ENCODE measurements around the gene NBAS. TPM values are rescaled to one million over a fixed set of nuclear protein-coding genes. Genes with fewer than 3 reads are reported as not detected.
"Not testable (repeated sequence)": the region's sequence is repeated elsewhere in the genome, so short reads cannot be mapped to it uniquely, and the experiment has no call there.

Gene NBAS
- polyA plus RNA-seq, 4 donors = 26.0 to 67.2 (median 33.6) TPM

- no peak for FAIRE-seq
- Histone ChIP-seq H3K27me3 (ENCODE audit: control insufficient read depth in 3 of 3, insufficient read depth in 3 of 3, low read length in 3 of 3) (no peaks in the 10 kb centered on the region), H3K27ac (ENCODE audit: low read depth in 1 of 3, low read length in 2 of 3) (no peak overlapping the region), H3K4me1 (ENCODE audit: control insufficient read depth in 3 of 3, insufficient read depth in 2 of 3, low read depth in 1 of 3, low read length in 2 of 3) (no peaks in the 10 kb centered on the region), H3K9me3 (ENCODE audit: control insufficient read depth in 2 of 2, insufficient read depth in 1 of 2, low read depth in 1 of 2, low read length in 1 of 2) (no peaks in the 10 kb centered on the region), H3K4me3 (ENCODE audit: low read depth in 1 of 3, low read length in 3 of 3) (no peak overlapping the region), H3K36me3 (ENCODE audit: control insufficient read depth in 3 of 3, insufficient read depth in 2 of 3, low read depth in 1 of 3, low read length in 3 of 3) (peaks cover 5 to 8% (median 7%) of the 10 kb centered on the region in 3 donors)
- DNase-seq = no peak
- WGBS, 3 donors = 83 to 88% (median 84%) methylated on average over 2 of the region's 2 CpGs
These were observed 229.3 kb downstream of the NBAS start for GRCh38 chr2:15331787-15332186.

- Histone ChIP-seq H3K4me1 (ENCODE audit: control insufficient read depth in 3 of 3, insufficient read depth in 2 of 3, low read depth in 1 of 3, low read length in 2 of 3) (no peaks in the 10 kb centered on the region), H3K27me3 (ENCODE audit: control insufficient read depth in 3 of 3, insufficient read depth in 3 of 3, low read length in 3 of 3) (no peaks in the 10 kb centered on the region), H3K27ac (ENCODE audit: low read depth in 1 of 3, low read length in 2 of 3) (no peak overlapping the region), H3K9me3 (ENCODE audit: control insufficient read depth in 2 of 2, insufficient read depth in 1 of 2, low read depth in 1 of 2, low read length in 1 of 2) (no peaks in the 10 kb centered on the region), H3K36me3 (ENCODE audit: control insufficient read depth in 3 of 3, insufficient read depth in 2 of 3, low read depth in 1 of 3, low read length in 3 of 3) (peaks cover 2 to 10% (median 8%) of the 10 kb centered on the region in 3 donors), H3K4me3 (ENCODE audit: low read depth in 1 of 3, low read length in 3 of 3) (no peak overlapping the region)
- DNase-seq = no peak
- no peak for FAIRE-seq
- 82 to 90% (median 85%) methylated on average over 1 of the region's 1 CpG for WGBS, 3 donors
These were observed 235.8 kb downstream of the NBAS start for GRCh38 chr2:15325296-15325695.

GRCh38 chr2:15323227-15323626, 237.9 kb downstream of the NBAS start:
- FAIRE-seq (no peak), DNase-seq (no peak)
- no peaks in the 10 kb centered on the region for H3K27me3 ChIP-seq (ENCODE audit: control insufficient read depth in 3 of 3, insufficient read depth in 3 of 3, low read length in 3 of 3)
- no peak overlapping the region for H3K27ac ChIP-seq (ENCODE audit: low read depth in 1 of 3, low read length in 2 of 3)
- no peaks in the 10 kb centered on the region for H3K9me3 ChIP-seq (ENCODE audit: control insufficient read depth in 2 of 2, insufficient read depth in 1 of 2, low read depth in 1 of 2, low read length in 1 of 2)
- H3K4me1 ChIP-seq (ENCODE audit: control insufficient read depth in 3 of 3, insufficient read depth in 2 of 3, low read depth in 1 of 3, low read length in 2 of 3) = no peaks in the 10 kb centered on the region
- 98 to 100% (median 100%) methylated on average over 1 of the region's 1 CpG for WGBS, 3 donors
- no peak overlapping the region for H3K4me3 ChIP-seq (ENCODE audit: low read depth in 1 of 3, low read length in 3 of 3)
- H3K36me3 ChIP-seq (ENCODE audit: control insufficient read depth in 3 of 3, insufficient read depth in 2 of 3, low read depth in 1 of 3, low read length in 3 of 3) = peaks cover 0 to 6% (median 2%) of the 10 kb centered on the region in 3 donors

- H3K4me1 ChIP-seq (ENCODE audit: control insufficient read depth in 3 of 3, insufficient read depth in 2 of 3, low read depth in 1 of 3, low read length in 2 of 3); H3K4me3 ChIP-seq (ENCODE audit: low read depth in 1 of 3, low read length in 3 of 3); H3K27ac ChIP-seq (ENCODE audit: low read depth in 1 of 3, low read length in 2 of 3); FAIRE-seq; H3K9me3 ChIP-seq (ENCODE audit: control insufficient read depth in 2 of 2, insufficient read depth in 1 of 2, low read depth in 1 of 2, low read length in 1 of 2); H3K27me3 ChIP-seq (ENCODE audit: control insufficient read depth in 3 of 3, insufficient read depth in 3 of 3, low read length in 3 of 3); DNase-seq: not testable (repeated sequence)
- WGBS, 3 donors = 89 to 98% (median 93%) methylated on average over 4 of the region's 4 CpGs
- H3K36me3 ChIP-seq (ENCODE audit: control insufficient read depth in 3 of 3, insufficient read depth in 2 of 3, low read depth in 1 of 3, low read length in 3 of 3) = peaks cover 0 to 11% (median 2%) of the 10 kb centered on the region in 3 donors
These were observed 239.7 kb downstream of the NBAS start for GRCh38 chr2:15321481-15321880.

- Histone ChIP-seq H3K36me3 (ENCODE audit: control insufficient read depth in 3 of 3, insufficient read depth in 2 of 3, low read depth in 1 of 3, low read length in 3 of 3) (peaks cover 0 to 13% (median 6%) of the 10 kb centered on the region in 3 donors), H3K4me3 (ENCODE audit: low read depth in 1 of 3, low read length in 3 of 3) (no peak overlapping the region), H3K9me3 (ENCODE audit: control insufficient read depth in 2 of 2, insufficient read depth in 1 of 2, low read depth in 1 of 2, low read length in 1 of 2) (no peaks in the 10 kb centered on the region), H3K27me3 (ENCODE audit: control insufficient read depth in 3 of 3, insufficient read depth in 3 of 3, low read length in 3 of 3) (no peaks in the 10 kb centered on the region), H3K27ac (ENCODE audit: low read depth in 1 of 3, low read length in 2 of 3) (no peak overlapping the region), H3K4me1 (ENCODE audit: control insufficient read depth in 3 of 3, insufficient read depth in 2 of 3, low read depth in 1 of 3, low read length in 2 of 3) (no peaks in the 10 kb centered on the region)
- DNase-seq (peak in 1 of 2 donors; percentile 6), FAIRE-seq (no peak)
- 87 to 94% (median 91%) methylated on average over 12 of the region's 12 CpGs for WGBS, 3 donors
These were observed 244.7 kb downstream of the NBAS start for GRCh38 chr2:15316370-15316814.

GRCh38 chr2:15315411-15315810, 245.7 kb downstream of the NBAS start:
- DNase-seq (no peak), FAIRE-seq (no peak)
- no peak overlapping the region for H3K27ac ChIP-seq (ENCODE audit: low read depth in 1 of 3, low read length in 2 of 3)
- WGBS, 3 donors = 87 to 100% (median 93%) methylated on average over 1 of the region's 1 CpG
- H3K4me1 ChIP-seq (ENCODE audit: control insufficient read depth in 3 of 3, insufficient read depth in 2 of 3, low read depth in 1 of 3, low read length in 2 of 3) = no peaks in the 10 kb centered on the region
- no peaks in the 10 kb centered on the region for H3K9me3 ChIP-seq (ENCODE audit: control insufficient read depth in 2 of 2, insufficient read depth in 1 of 2, low read depth in 1 of 2, low read length in 1 of 2)
- no peaks in the 10 kb centered on the region for H3K27me3 ChIP-seq (ENCODE audit: control insufficient read depth in 3 of 3, insufficient read depth in 3 of 3, low read length in 3 of 3)
- no peak overlapping the region for H3K4me3 ChIP-seq (ENCODE audit: low read depth in 1 of 3, low read length in 3 of 3)
- peaks cover 0 to 13% (median 6%) of the 10 kb centered on the region in 3 donors for H3K36me3 ChIP-seq (ENCODE audit: control insufficient read depth in 3 of 3, insufficient read depth in 2 of 3, low read depth in 1 of 3, low read length in 3 of 3)

GRCh38 chr2:15313657-15314056, 247.5 kb downstream of the NBAS start:
- DNase-seq (no peak), FAIRE-seq (no peak)
- no peak overlapping the region for H3K27ac ChIP-seq (ENCODE audit: low read depth in 1 of 3, low read length in 2 of 3)
- H3K36me3 ChIP-seq (ENCODE audit: control insufficient read depth in 3 of 3, insufficient read depth in 2 of 3, low read depth in 1 of 3, low read length in 3 of 3) = peaks cover 0 to 13% (median 6%) of the 10 kb centered on the region in 3 donors
- 68 to 88% (median 68%) methylated on average over 1 of the region's 1 CpG for WGBS, 3 donors
- no peaks in the 10 kb centered on the region for H3K27me3 ChIP-seq (ENCODE audit: control insufficient read depth in 3 of 3, insufficient read depth in 3 of 3, low read length in 3 of 3)
- no peak overlapping the region for H3K4me3 ChIP-seq (ENCODE audit: low read depth in 1 of 3, low read length in 3 of 3)
- H3K4me1 ChIP-seq (ENCODE audit: control insufficient read depth in 3 of 3, insufficient read depth in 2 of 3, low read depth in 1 of 3, low read length in 2 of 3) = no peaks in the 10 kb centered on the region
- H3K9me3 ChIP-seq (ENCODE audit: control insufficient read depth in 2 of 2, insufficient read depth in 1 of 2, low read depth in 1 of 2, low read length in 1 of 2) = no peaks in the 10 kb centered on the region

- H3K4me1 ChIP-seq (ENCODE audit: control insufficient read depth in 3 of 3, insufficient read depth in 2 of 3, low read depth in 1 of 3, low read length in 2 of 3) = no peaks in the 10 kb centered on the region
- no peaks in the 10 kb centered on the region for H3K27me3 ChIP-seq (ENCODE audit: control insufficient read depth in 3 of 3, insufficient read depth in 3 of 3, low read length in 3 of 3)
- FAIRE-seq (no peak), DNase-seq (no peak)
- no peaks in the 10 kb centered on the region for H3K9me3 ChIP-seq (ENCODE audit: control insufficient read depth in 2 of 2, insufficient read depth in 1 of 2, low read depth in 1 of 2, low read length in 1 of 2)
- no peak overlapping the region for H3K4me3 ChIP-seq (ENCODE audit: low read depth in 1 of 3, low read length in 3 of 3)
- H3K36me3 ChIP-seq (ENCODE audit: control insufficient read depth in 3 of 3, insufficient read depth in 2 of 3, low read depth in 1 of 3, low read length in 3 of 3) = peaks cover 0 to 16% (median 8%) of the 10 kb centered on the region in 3 donors
- H3K27ac ChIP-seq (ENCODE audit: low read depth in 1 of 3, low read length in 2 of 3) = no peak overlapping the region
- 93 to 98% (median 97%) methylated on average over 2 of the region's 2 CpGs for whole genome bisulfite sequencing, 3 donors
These were observed 249.2 kb downstream of the NBAS start for GRCh38 chr2:15311926-15312325.

GRCh38 chr2:15311201-15311907, 249.8 kb downstream of the NBAS start:
- FAIRE-seq = no peak

More at GRCh38 chr2:15311201-15311907, 249.8 kb downstream of the NBAS start:
- WGBS, 3 donors = 61 to 80% (median 71%) methylated on average over 4 of the region's 4 CpGs
- no peaks in the 10 kb centered on the region for H3K4me1 ChIP-seq (ENCODE audit: control insufficient read depth in 3 of 3, insufficient read depth in 2 of 3, low read depth in 1 of 3, low read length in 2 of 3)
- H3K27me3 ChIP-seq (ENCODE audit: control insufficient read depth in 3 of 3, insufficient read depth in 3 of 3, low read length in 3 of 3) = no peaks in the 10 kb centered on the region
- H3K36me3 ChIP-seq (ENCODE audit: control insufficient read depth in 3 of 3, insufficient read depth in 2 of 3, low read depth in 1 of 3, low read length in 3 of 3) = peaks cover 0 to 12% (median 8%) of the 10 kb centered on the region in 3 donors
- H3K27ac ChIP-seq (ENCODE audit: low read depth in 1 of 3, low read length in 2 of 3) = no peak overlapping the region
- DNase-seq = no peak
- H3K4me3 ChIP-seq (ENCODE audit: low read depth in 1 of 3, low read length in 3 of 3) = no peak overlapping the region
- no peaks in the 10 kb centered on the region for H3K9me3 ChIP-seq (ENCODE audit: control insufficient read depth in 2 of 2, insufficient read depth in 1 of 2, low read depth in 1 of 2, low read length in 1 of 2)
